A172 (cell line): ENCODE results near the gene ABR. TPM values are rescaled to one million over a fixed set of nuclear protein-coding genes. Genes with fewer than 3 reads are reported as not detected.
"Not testable (repeated sequence)": the region's sequence is repeated elsewhere in the genome, so short reads cannot be mapped to it uniquely, and the experiment has no call there.

Experiments
- DNase-seq: peaks from one replicate; pipeline ENCODE4 v3.0.0-alpha.2; 2015; ENCODE audit warnings: low spot score
- total RNA-seq: library from RNA; depleted of rRNA; stranded (reverse); fragments of >200 nt; shearing (Covaris generic); gene quantifications from 2 replicates; pipeline ENCODE4 v1.2.3, GENCODE V29; 2014

Gene ABR
- total RNA-seq, 1 experiment from 2014 or later: 66.9 TPM

DNA sequence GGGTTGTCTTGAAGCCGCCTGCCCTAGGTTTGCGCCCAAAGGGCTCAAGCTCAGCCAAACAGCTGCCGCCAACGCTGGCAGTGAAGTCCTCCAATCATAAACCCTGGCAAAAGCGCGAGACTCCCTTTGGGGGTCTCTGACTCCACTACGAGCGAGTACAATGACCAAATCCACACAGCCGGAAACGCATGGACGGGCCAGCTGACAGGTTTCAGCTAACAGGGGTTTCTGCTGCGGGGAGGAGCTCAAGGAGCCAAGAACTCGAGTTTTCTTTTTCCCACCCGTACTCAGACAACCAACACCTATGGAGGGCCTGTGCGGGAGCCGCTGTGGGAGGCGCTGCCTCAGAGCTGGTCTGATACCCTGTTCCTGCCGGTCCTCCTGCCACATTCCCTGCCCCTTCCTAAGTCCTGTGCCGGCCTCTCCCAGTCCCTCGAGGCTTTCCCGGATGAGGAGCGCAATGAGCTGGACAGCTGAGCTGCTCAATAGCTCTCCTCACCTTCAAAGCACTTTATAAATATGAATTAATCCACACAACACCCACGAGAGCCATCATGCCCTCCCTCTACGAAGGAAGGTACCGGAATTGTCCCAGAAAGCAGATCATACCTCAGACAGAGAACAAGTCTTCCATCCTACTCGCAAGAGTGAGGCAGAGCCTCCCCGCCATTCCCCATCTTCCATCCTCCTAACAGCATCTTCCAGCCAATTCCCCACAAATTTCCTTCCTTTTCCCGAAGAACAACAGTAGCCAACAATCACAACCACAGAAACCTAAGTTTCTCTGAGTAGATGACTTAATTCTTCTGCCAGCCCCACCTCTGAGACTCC, 6.1 kb downstream of the ABR start:
- DNase-seq: no peak

DNA sequence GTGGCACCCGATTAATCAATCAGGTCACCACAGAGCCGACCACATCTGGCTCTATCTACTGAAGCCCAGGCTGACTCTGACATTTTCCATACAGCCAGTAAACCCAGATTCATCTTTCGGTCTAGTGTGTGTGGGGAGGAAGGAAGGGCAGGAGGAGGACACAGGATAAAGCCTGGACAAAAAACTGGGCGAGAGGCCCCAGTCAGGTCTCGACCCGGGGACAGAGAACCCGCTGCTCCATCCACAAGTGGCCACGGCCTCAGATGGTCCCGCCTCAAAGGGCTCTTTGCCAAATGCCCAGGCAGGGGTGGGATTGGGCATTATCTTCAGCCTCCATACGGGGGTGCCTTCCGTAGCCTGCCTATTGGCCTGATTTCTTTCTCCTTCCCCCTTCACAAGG, 7.8 kb downstream of the ABR start:
- DNase-seq: no peak

DNA sequence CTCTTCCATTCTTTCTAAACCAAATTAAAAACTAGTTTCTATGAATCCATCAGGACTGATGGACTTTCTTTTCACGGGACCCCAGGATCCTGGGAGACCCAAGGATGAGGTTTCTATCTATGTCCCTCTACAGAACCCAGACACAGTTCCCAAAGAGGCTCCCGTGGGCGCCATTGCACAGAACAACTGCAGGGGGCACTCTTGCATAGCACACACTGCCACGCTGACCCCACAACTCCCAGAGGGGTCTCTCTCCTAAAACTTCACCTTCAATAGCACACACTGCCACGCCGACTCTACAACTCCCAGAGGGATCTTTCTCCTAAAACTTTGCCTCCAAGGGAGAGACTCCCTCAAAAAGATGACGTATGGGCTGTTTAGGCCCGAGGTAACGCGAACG, 9.0 kb downstream of the ABR start:
- DNase-seq: no peak

DNA sequence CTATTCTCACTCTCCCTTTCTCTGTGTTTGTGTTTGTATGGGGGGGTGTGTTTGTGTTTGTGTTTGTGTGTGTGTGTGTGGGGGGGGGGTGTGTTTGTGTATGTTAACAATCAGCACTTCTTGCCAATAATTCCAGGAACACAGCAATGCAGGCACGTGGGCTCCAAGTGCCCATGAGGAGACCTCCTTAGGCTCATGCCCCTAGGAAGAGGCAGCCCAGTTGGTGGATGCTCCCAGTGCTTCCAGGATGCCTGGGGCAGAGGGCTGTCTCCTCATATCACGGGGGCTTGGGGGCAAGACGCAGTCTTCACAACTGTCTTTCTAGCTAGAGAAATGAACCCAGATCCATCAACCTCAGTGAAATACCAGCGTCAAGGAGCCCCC, 9.9 kb downstream of the ABR start:
- no peak for DNase-seq

DNA sequence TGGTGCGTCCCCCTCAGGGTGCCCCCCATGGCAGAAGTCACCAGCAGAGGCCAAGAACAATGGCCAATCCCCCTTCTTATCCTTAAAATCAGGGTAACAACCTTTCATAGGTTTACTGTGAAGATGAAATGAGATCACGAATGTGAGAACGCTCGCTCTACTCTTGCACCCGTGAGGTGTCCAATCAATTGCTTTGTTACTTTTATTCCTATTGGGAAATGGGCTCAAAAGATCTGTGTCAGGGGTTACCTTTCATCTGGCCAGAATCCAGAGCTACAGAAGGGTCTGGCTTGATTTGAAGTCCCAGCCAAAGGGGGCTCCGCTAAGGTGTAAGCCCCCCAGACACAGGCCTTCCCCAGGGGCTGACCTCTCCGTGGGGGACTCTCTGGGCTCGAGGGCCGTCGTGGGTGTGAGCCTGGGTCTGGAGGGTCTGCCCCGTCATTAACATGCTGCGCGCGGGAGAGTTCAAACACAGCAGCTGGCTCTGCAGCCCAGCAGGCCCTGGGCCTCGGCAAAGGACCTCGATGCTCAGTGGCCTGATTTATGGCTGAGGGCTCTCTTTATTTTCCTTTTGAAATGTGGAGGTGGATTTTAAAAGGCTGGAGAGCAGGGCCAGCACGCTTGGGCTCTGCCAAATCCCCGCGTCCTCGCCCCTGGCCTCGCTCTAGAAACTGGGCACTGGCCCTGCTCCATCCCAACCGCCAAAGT, 10.4 kb downstream of the ABR start:
- no peak for DNase-seq

DNA sequence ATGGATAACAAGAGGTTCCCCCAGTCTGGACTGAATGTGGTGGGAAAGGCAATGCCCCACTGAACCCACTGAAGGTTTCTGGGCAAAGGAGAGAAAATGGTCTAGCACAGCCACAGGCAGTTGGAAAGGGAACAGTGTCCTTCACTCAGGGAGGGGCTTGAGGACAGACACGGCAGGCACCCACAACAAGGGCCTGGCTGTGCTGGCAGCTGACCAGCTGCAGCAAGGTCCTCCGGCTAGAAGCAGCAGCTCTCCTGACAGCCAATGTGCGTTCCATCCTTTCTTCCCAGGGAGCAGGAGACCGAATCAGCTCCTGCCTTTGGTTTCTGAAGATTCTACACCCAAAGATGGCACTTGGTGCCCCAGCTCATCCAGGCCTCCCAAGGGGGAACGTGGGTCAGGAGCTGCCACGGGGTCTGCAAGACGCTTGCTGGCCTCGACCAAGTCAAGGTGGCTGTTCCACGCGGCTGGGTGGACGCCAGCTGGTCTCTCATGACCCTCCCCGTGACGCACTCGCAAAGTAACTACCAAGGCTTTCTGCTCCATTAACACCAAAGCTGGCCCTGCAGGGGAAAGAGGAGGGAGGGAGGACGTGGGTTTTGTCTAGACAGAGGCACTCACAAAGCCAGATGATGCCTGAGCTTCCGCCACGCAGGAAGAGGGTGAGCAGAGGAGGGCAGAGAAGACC, 11.1 kb downstream of the ABR start:
- no peak for DNase-seq

DNA sequence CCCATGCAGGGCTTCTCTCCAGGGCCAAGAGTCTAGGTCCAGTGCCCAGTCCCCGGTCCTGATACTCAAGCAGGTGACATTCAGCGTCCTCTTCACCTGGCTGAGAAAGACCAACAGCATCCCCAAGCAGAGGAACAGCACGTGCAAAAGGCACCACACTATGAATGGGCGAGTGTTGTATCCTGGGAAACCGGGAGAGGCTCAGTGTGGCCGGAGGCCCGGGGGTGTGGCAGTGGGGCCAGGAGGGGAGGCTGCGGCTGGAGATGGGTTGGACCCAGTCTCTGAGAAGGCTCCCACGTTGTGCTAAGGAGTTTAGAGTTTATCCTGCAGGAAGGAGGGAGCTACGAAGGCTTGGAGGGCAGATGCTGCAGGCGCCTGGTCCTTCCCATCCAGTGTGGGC, 13.5 kb downstream of the ABR start:
- DNase-seq: no peak

DNA sequence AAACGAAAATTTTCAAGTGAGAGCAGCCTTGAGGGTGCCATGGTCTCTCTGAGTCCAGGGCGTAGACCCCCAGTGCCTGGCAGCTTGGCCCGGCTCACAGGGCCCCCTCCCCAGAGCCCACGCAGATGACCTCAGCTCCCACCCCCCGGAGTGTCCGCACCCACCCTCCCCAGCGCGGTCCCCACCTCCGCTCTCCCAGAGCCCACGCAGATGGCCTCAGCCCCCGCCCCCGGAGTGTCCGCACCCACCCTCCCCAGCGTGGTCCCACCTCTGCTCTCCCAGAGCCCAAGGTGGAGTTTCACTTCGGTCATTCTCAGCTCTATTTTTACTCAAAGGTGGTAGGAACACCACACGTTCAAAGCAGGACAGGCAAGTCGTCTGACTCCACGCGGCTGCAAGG, 13.9 kb downstream of the ABR start:
- DNase-seq: no peak

DNA sequence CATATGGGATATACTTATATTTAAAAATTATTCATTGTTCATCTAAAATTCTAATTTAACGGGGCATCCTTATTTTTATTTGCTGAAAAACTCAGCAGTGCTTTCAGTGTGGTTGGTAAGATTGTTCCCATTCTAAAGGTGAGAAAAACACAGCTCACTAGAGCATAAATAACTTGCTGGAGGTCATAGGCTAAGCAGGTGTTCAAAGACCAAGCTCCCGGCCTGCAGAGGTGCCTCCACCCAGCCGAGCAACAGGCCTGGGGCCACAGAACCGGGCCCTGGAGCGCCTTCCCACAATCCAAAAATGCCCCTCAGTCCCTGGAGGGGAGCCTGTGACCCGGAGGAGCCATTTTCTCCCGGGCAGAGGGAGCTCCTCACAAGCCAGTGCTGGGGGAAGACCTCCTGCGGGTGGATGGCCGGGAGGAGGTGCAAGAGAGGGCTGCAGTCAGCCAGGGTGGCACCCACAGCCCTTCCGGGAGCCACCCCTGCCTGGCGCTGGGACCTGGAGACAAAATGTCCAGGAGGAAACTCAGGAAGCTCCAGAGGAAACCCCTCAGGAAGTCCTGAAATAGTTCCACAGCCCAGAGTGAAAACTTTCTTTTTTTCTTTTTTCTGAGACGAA, 14.7 kb downstream of the ABR start:
- no peak for DNase-seq

DNA sequence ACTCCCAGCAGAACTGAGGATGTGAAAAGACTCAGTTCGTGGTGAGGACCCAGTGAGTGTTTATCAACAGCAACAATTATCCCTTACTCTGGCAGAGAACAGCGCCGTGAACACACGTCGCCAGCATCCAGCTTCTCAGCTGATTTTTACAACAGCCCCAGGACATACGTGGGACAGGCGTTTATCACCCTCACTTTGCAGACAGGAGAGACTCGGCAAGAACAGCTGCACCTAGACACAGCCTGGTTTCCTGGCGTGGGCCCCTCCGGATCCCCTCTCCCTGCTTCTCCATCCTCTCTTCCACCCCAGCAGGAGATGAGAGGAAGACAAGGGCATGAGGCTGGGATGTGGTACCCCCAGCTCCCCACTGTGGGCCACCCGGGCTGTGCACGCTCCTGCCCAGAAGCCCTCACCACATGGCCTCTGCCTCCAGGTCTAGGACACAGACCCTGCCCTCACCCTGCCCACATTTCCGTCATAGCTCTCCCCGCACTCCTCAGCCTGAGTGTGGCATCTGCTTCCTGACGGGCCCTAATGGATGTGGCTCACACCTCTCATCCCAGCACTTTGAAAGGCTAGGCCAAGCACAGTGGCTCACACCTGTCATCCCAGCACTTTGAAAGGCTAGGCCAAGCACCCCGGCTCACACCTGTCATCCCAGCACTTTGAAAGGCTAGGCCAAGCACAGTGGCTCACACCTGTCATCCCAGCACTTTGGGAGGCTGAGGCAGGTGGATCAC, 17.5 kb downstream of the ABR start:
- no peak for DNase-seq

DNA sequence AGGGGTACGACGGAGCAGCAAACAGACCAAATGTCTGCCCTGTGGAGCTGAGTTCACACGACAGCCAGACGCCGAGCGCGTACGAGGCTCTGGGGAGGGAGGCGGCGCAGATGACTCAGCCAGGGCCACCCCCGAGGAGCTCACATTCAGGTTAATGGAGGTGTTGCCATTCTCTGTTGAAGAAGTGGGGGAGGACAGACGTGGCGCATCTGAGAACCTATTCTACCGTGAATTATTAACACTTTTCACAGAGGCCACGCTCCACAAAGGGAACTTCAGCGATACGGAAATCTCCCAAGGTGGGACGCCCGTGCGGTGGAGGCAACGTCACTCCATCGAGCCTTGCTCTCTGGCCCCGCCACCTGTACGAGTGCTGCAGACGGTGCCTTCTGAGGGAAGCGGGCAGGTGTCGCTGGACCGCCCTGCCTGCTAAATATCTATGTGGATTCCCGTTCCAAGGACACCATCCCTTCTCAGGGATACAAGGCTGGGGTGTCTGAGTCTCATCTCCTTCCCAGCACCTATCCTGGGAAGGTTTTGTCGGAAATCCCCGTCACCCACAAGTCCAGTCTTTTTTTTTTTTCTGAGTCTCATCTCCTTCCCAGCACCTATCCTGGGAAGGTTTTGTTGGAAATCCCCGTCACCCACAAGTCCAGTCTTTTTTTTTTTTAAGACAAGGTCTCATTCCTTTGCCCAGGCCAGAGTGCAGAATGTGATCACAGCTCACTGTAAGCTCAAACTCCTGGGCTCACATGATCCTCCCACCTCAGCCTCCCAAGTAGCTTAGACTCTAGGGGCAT, 19.0 kb downstream of the ABR start:
- DNase-seq: no peak

DNA sequence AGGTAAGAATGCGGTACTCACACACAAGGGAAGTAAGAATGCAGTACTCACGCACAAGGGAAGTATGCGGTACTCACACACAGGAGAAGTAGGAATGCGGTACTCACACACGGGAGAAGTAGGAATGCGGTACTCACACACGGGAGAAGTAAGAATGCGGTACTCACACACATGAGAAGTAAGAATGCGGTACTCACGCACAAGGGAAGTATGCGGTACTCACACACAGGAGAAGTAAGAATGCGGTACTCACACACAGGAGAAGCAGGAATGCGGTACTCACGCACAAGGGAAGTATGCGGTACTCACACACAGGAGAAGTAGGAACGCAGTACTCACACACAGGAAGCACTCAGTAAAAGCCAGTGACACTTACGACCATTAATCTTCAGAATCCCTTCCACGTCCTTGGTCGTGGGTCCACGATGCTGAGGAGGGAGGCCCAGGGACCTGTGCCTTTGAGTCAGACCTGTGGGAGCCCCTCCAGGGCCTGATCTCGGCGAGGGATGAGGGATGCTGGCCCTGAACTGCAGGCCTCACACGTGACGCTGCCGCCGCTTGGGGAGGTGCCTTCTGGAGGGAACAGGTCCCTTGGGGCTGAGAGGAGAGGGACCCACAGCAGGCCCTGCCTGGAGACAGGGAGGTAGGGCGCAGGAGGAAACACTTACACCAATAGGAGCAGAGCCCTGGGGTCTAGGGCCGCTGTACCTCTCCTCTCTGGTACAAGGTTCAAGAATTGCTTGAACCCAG, 20.2 kb downstream of the ABR start:
- DNase-seq: no peak

DNA sequence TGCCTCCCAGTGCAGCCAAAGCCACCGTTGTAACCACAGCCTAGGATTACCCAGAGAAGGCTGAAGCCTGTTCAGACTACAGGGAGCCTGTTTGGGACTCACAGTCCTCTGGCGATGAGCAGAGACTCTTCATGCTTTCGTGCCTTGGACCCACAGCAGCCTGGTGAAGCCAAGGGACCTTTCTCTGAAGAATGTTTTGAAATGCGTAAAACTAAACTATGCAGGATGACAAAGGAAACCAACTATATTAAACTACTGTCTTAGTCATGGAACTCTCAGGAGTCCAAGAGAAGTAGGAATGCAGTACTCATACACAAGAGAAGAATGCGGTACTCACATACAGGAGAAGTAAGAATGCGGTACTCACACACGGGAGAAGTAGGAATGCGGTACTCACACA, 20.9 kb downstream of the ABR start:
- peak; percentile 62 for DNase-seq

DNA sequence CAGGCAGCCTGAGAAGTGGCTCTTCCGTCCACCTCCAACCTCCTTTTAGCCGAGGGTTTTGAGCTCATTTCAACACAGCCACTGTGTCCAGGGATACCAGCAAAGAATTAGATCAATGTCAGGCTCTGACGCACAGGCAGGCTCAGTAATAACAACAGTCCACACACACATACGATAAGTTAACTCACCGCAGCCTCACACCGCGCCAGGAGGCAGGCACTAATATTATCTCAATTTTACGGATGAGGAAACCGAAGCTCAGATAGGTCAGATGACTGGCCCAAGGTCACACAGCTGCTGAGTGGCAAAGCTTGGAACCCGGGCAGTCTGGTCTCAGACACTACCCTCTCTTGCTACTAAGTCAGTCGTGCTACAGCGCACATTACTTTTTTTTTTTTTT, 22.9 kb downstream of the ABR start:
- DNase-seq: no peak

DNA sequence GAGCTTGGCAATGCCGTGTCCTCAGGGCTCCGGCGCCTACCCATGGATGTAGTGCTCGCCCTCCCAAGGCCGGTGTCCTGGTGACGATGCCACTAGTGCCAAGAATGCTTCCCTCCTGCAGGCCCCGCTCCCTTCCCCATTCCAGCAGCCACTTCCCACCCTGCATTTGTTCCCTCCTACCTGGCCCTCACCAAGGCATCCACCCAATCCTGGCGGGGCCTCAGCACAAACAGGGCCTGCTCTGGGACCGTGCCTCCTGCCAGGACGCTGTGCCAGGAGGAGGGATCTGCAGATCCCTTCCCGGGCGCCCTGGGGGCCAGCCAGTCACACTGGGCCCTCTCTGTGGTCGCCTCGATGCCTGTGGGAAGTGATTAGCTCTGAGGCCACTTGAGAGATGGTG, 25.1 kb downstream of the ABR start:
- DNase-seq: no peak

DNA sequence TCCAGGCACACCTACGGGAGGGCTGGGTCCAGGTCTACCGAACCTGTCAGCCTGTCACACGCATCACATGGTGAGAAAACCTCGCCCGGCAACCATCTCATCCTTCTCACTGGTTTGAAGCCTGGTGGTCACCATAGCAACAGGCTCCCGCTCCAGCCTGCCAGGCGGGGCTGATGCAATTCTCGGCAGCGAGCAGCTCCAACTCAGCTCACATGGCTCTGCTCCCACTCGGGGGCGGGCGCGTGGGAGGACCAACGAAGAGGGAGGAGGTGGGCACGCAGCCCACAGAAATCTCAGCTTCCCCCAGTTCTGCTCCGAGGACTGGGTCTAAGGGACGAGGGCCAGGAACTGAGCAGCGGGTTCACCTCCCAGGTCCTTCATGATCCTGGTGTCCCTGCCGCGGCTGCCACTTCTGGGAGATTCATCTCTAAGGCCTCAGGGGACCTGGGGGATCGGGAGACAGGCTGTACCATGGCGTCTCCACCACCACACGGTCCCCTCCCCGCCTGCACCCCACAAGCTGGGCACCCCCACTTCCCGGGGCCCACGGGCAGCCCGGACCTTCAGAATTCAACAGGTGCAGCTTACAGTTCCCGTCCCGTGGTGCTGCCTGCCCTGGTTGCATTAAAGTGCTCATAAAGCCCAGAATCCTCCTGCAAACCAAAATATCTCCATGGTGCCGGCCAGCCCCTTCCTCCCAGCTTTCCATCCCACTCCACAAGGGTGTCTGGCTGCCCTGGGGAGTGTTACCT, 25.8 kb downstream of the ABR start:
- DNase-seq: peak; percentile 40

DNA sequence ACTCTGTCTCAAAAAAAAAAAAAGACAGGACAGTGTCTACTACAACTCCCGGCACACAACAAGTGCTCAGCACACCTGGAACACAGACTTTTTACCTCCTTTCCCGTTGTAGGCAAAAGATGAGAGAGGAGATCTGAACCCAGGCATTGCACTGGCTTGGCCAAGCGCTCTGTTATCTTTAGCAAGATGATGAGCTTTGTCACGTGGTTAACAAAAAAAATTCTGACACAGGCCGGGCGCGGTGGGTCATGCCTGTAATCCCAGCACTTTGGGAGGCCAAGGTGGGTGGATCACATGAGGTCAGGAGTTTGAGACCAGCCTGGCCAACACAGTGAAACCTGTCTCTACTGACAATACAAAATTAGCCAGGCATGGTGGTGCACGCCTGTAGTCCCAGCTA, 27.2 kb downstream of the ABR start:
- not testable (repeated sequence) for DNase-seq

DNA sequence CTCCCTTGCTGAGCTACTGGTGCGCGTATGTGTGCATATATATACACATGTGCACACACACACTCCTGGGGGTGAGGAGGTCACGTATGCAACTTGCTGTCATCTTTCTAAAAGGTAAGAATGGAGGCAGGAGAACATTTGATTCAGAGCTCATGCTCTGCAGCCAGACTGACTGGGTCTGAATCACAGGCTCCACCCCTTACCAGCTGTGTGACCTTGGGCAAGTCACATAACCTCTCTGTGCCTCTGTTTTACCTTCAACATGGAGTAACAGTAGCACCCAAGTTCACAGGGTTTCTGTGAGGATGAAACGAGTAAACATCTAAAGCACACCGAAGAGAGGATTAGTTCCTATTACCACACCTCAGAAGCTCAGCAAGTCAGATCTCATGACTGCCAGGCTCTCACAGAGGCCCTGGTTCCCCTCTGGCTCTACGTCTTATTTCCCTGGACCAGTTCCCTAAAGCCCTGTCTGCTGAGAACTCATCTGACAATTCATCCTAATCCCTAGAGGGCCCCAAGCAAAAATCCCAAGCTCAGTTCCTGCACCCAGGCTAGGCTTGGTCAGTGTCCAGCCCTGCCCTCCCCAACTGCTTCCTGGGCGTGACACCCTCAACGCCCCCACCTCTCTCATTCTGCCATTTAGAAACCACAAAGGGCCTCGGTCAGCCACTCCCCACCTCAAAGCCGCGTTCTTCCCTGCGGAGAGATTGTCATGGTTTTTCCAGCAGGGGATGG, 28.7 kb downstream of the ABR start:
- DNase-seq: peak; percentile 67

DNA sequence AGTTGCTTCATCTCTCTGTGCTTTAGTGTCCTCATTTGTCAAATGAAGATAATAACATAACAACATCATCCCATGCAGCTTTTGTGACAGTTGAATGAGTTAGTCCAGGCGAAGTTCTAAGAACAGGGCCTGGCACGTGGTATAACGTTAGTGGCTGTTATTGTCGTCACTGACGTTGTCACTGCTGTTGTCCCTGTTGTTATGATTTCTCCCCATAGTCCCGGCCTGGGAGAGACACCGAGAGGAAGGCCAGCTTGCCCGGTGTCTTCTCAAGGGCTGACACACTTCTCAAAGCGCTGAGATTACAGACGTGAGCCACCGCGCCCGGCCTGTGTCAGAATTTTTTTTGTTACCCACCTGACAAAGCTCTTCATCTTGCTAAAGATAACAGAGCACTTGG, 29.9 kb downstream of the ABR start:
- no peak for DNase-seq
